IMR-90 (cell line): Measurements from ENCODE around the gene RAP1A.

Experiments
- FOS ChIP-seq: fragments of 150-350 bp; IDR thresholded peaks from 2 replicates; pipeline ENCODE4 v1.6.1; 2016; ENCODE audit warnings: low read depth, low read length
- POLR2A ChIP-seq: IDR thresholded peaks from 2 replicates; pipeline ENCODE4 v1.6.1; 2012; ENCODE audit warnings: mild to moderate bottlenecking, low read depth, low read length
- RFX5 ChIP-seq: IDR thresholded peaks from 2 replicates; pipeline ENCODE4 v1.8.0; 2012; ENCODE audit warnings: low read depth, mild to moderate bottlenecking, low read length, moderate library complexity
- TF ChIP-seq, protein P1 (sequence below): conservative IDR thresholded peaks from 2 replicates; pipeline ENCODE4 v1.5.1; 2012; ENCODE audit warnings: mild to moderate bottlenecking, low read depth, low read length, improper control_type of control experiment

GRCh38 chr1:111758373-111758772 is 138.8 kb downstream of the RAP1A start:
- TF ChIP-seq, protein P1, sequence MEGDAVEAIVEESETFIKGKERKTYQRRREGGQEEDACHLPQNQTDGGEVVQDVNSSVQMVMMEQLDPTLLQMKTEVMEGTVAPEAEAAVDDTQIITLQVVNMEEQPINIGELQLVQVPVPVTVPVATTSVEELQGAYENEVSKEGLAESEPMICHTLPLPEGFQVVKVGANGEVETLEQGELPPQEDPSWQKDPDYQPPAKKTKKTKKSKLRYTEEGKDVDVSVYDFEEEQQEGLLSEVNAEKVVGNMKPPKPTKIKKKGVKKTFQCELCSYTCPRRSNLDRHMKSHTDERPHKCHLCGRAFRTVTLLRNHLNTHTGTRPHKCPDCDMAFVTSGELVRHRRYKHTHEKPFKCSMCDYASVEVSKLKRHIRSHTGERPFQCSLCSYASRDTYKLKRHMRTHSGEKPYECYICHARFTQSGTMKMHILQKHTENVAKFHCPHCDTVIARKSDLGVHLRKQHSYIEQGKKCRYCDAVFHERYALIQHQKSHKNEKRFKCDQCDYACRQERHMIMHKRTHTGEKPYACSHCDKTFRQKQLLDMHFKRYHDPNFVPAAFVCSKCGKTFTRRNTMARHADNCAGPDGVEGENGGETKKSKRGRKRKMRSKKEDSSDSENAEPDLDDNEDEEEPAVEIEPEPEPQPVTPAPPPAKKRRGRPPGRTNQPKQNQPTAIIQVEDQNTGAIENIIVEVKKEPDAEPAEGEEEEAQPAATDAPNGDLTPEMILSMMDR: peak; percentile 29; the same call in 1 of the 2 replicates
- TF ChIP-seq POLR2A (no peak), RFX5 (no peak), FOS (no peak)
